Mesenchymal stem cell (in vitro differentiated cells and primary cell): Measurements from ENCODE around the gene SFSWAP.

Source experiments
- DNase-seq: peaks from one replicate; pipeline ENCODE4 v3.0.0-alpha.2; 2013
- H2AFZ ChIP-seq: one replicate; pipeline ENCODE4 v1.6.1; 2013; ENCODE audit warnings: low read depth, mild to moderate bottlenecking, control low read depth, inconsistent platforms, low read length, moderate library complexity
- H2AK5ac ChIP-seq: 2 replicates; pipeline ENCODE4 v1.6.1; 2013; ENCODE audit warnings: low read length, moderate library complexity, mild to moderate bottlenecking, inconsistent platforms; ENCODE audit not compliant: severe bottlenecking
- H2BK120ac ChIP-seq: one replicate; pipeline ENCODE4 v1.6.1; 2013; ENCODE audit warnings: low read depth, mild to moderate bottlenecking, inconsistent platforms, low read length, moderate library complexity
- H2BK12ac ChIP-seq, 2 experiments: one replicate each; pipeline ENCODE4 v1.6.1; 2013; ENCODE audit warnings: inconsistent platforms in 2 of 2, low read length in 2 of 2, mild to moderate bottlenecking in 2 of 2, moderate library complexity in 2 of 2, control low read depth in 1 of 2
- H2BK15ac ChIP-seq: one replicate; pipeline ENCODE4 v1.6.1; 2013; ENCODE audit warnings: mild to moderate bottlenecking, low read depth, inconsistent platforms; ENCODE audit not compliant: poor library complexity, severe bottlenecking
- H2BK5ac ChIP-seq: 2 replicates; pipeline ENCODE4 v1.6.1; 2013; ENCODE audit warnings: low read depth, mild to moderate bottlenecking, low read length, control low read depth, inconsistent platforms; ENCODE audit not compliant: poor library complexity, severe bottlenecking
- H3K14ac ChIP-seq, 2 experiments: one replicate each; pipeline ENCODE4 v1.6.1; 2013; ENCODE audit warnings: inconsistent platforms in 2 of 2, low read length in 2 of 2, control low read depth in 1 of 2, mild to moderate bottlenecking in 1 of 2, moderate library complexity in 1 of 2
- H3K18ac ChIP-seq, 2 experiments: one replicate each; pipeline ENCODE4 v1.6.1; 2013; ENCODE audit warnings: inconsistent platforms in 2 of 2, low read length in 2 of 2, control low read depth in 1 of 2, low read depth in 1 of 2, mild to moderate bottlenecking in 1 of 2
- H3K23ac ChIP-seq, 2 experiments: one replicate each; pipeline ENCODE4 v1.6.1; 2013; ENCODE audit warnings: inconsistent platforms in 2 of 2, low read length in 2 of 2, mild to moderate bottlenecking in 2 of 2, moderate library complexity in 2 of 2, control low read depth in 1 of 2
- H3K27ac ChIP-seq: 2 replicates; pipeline ENCODE4 v1.5.1; 2013; ENCODE audit warnings: mild to moderate bottlenecking, moderate library complexity, low read length, control low read depth, inconsistent platforms; ENCODE audit not compliant: poor library complexity, severe bottlenecking
- H3K27me3 ChIP-seq, 2 experiments: 2 replicates each; pipeline versions ENCODE4 v1.6.1 to v1.7.0; 2013; ENCODE audit warnings: low read length in 2 of 2, mild to moderate bottlenecking in 2 of 2, moderate library complexity in 2 of 2, control low read depth in 1 of 2, inconsistent platforms in 1 of 2; ENCODE audit not compliant: control insufficient read depth in 1 of 2, insufficient read depth in 1 of 2
- H3K36me3 ChIP-seq, 2 experiments: 2 replicates each; pipeline versions ENCODE4 v1.6.1 to v1.7.0; 2013; ENCODE audit warnings: low read length in 2 of 2, control low read depth in 1 of 2, inconsistent platforms in 1 of 2, low read depth in 1 of 2, mild to moderate bottlenecking in 1 of 2; ENCODE audit not compliant: insufficient read depth in 2 of 2, control insufficient read depth in 1 of 2
- H3K4ac ChIP-seq, 2 experiments: one replicate each; pipeline ENCODE4 v1.6.1; 2013; ENCODE audit warnings: inconsistent platforms in 2 of 2, low read length in 2 of 2, mild to moderate bottlenecking in 2 of 2, moderate library complexity in 2 of 2, control low read depth in 1 of 2, low read depth in 1 of 2
- H3K4me1 ChIP-seq: 2 replicates; pipeline ENCODE4 v1.6.1; 2013; ENCODE audit warnings: low read depth, low read length, control low read depth; ENCODE audit not compliant: control insufficient read depth, insufficient read depth
- H3K4me2 ChIP-seq: 2 replicates; pipeline ENCODE4 v1.6.1; 2013; ENCODE audit warnings: low read length, mild to moderate bottlenecking, inconsistent platforms; ENCODE audit not compliant: poor library complexity, severe bottlenecking
- H3K4me3 ChIP-seq, 2 experiments: 2 replicates each; pipeline versions ENCODE4 v1.5.1 to v1.7.0; 2013; ENCODE audit warnings: low read length in 2 of 2, mild to moderate bottlenecking in 2 of 2, control low read depth in 1 of 2, low read depth in 1 of 2; ENCODE audit not compliant: insufficient read depth in 1 of 2
- H3K79me1 ChIP-seq: replicated peaks from 2 replicates; pipeline ENCODE4 v1.6.1; 2013; ENCODE audit warnings: mild to moderate bottlenecking, control low read depth, low read length, inconsistent platforms; ENCODE audit not compliant: poor library complexity, severe bottlenecking
- H3K9ac ChIP-seq: 2 replicates; pipeline ENCODE4 v1.7.0; 2013; ENCODE audit warnings: mild to moderate bottlenecking, low read length, moderate library complexity
- H3K9me3 ChIP-seq: 2 replicates; pipeline ENCODE4 v1.7.0; 2013; ENCODE audit warnings: mild to moderate bottlenecking, low read length; ENCODE audit not compliant: control insufficient read depth
- H4K8ac ChIP-seq: one replicate; pipeline ENCODE4 v1.6.1; 2013; ENCODE audit warnings: inconsistent platforms, mild to moderate bottlenecking, low read length, moderate library complexity
- H4K91ac ChIP-seq: one replicate; pipeline ENCODE4 v1.6.1; 2013; ENCODE audit warnings: mild to moderate bottlenecking, low read length, inconsistent platforms
- WGBS: methylation state at CpG from one replicate; pipeline ENCODE4 v1.1.7; 2013; ENCODE audit warnings: mixed read lengths; 5-methylcytosine and 5-hydroxymethylcytosine counted together

The SFSWAP gene

GRCh38 chr12:131831635-131832041, 120.7 kb downstream of the SFSWAP start:
- no peak overlapping the region for H4K8ac ChIP-seq
- WGBS, result 75% methylated on average over 15 of the region's 16 CpGs

DNA sequence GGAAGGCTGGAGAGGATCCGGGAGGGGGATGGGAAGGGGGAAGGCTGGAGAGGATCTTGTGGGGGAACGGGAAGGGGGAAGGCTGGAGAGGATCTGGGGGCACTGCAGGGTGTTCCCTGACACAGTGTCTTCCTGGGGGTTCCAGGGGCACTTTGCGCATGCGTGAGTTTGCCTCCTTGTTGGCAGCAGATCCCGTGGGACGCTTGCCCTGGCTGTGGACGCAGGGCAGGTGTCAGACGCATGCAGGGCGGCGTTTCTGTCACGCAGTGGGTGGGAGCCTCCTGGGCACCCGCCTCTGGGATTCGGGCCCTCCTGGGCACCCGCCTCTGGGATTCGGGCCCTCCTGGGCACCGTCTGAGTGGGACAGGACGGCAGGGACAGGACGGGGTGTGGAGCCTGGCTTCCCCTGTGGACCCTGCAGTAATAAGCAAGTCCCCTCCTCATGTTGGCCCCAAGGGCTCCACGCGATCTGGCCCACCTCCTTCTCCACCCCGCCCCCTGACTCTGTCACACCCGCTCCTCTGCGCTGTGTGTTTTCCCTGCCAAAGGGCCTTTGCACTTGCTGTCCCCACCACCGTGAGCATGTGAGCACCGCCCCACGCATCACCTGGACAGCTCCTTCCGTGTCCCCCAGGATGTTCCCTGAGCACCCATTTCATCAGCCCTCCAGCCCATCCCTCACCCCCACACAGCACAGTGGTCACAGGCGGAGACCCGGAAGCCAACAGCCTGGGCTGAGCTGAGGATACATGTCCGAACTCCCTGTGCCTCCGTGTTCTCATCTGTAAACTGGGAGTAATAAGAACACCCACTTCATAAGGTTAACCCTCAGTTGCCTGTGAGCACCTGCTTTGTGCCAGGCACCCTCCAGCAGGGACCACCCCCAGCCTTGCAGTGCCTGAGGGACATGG, 121.7 kb downstream of the SFSWAP start:
- Histone ChIP-seq H3K4me2 (no peak overlapping the region), H3K27ac (no peak overlapping the region), H3K9me3 (no peaks in the 10 kb centered on the region), H3K4me1 (peaks cover 41% of the 10 kb centered on the region), H3K14ac (peak overlapping the region in 1 of 2 experiments; percentile 49), H2BK15ac (no peak overlapping the region), H3K27me3 (peaks cover 0 to 25% of the 10 kb centered on the region in 2 experiments), H4K91ac (peak overlapping the region; percentile 82), H2BK12ac (peak overlapping the region in 1 of 2 experiments; percentile 32), H3K36me3 (no peaks in the 10 kb centered on the region), H3K9ac (peak overlapping the region; percentile 81), H2BK5ac (no peak overlapping the region), H3K79me1 (no peaks in the 10 kb centered on the region), H3K4me3 (peak overlapping the region; percentile 15 to 80), H3K4ac (no peak overlapping the region), H2AK5ac (no peak overlapping the region), H3K18ac (no peak overlapping the region), H2BK120ac (no peak overlapping the region), H4K8ac (no peak overlapping the region), H3K23ac (no peak overlapping the region), H2AFZ (no peak overlapping the region)
- 80% methylated on average over 31 of the region's 31 CpGs for WGBS
- DNase-seq, result no peak

More at GRCh38 chr12:131831635-131832041, 120.7 kb downstream of the SFSWAP start:
- Histone ChIP-seq H3K4me2 (no peak overlapping the region), H3K4me1 (peaks cover 39% of the 10 kb centered on the region), H3K18ac (no peak overlapping the region), H2BK5ac (no peak overlapping the region), H2BK120ac (no peak overlapping the region), H2AFZ (no peak overlapping the region), H3K27ac (no peak overlapping the region), H3K23ac (no peak overlapping the region), H3K9me3 (no peaks in the 10 kb centered on the region), H3K4me3 (peak overlapping the region in 1 of 2 experiments; percentile 88), H2BK15ac (no peak overlapping the region), H3K36me3 (no peaks in the 10 kb centered on the region), H3K4ac (no peak overlapping the region), H3K14ac (no peak overlapping the region), H3K9ac (peak overlapping the region; percentile 89), H3K27me3 (peaks cover 0 to 29% of the 10 kb centered on the region in 2 experiments), H4K91ac (no peak overlapping the region), H2BK12ac (no peak overlapping the region), H2AK5ac (no peak overlapping the region), H3K79me1 (no peaks in the 10 kb centered on the region)
- no peak for DNase-seq

GRCh38 chr12:131833288-131833895, 122.5 kb downstream of the SFSWAP start:
- DNase-seq, result no peak
- H3K4me2 ChIP-seq, result no peak overlapping the region
- H4K91ac ChIP-seq, result no peak overlapping the region
- no peak overlapping the region for H2BK120ac ChIP-seq
- no peak overlapping the region for H3K4ac ChIP-seq
- H3K27ac ChIP-seq, result no peak overlapping the region
- H2AK5ac ChIP-seq, result no peak overlapping the region
- no peaks in the 10 kb centered on the region for H3K79me1 ChIP-seq
- no peak overlapping the region for H4K8ac ChIP-seq
- H3K9me3 ChIP-seq, result no peaks in the 10 kb centered on the region
- no peak overlapping the region for H2BK15ac ChIP-seq
- no peak overlapping the region for H3K4me3 ChIP-seq
- peaks cover 36% of the 10 kb centered on the region for H3K4me1 ChIP-seq
- no peak overlapping the region for H3K14ac ChIP-seq
- H3K18ac ChIP-seq, result no peak overlapping the region
- WGBS, result 93% methylated on average over 23 of the region's 23 CpGs
- H3K9ac ChIP-seq, result peak overlapping the region; percentile 81
- H3K23ac ChIP-seq, result no peak overlapping the region
- no peaks in the 10 kb centered on the region for H3K36me3 ChIP-seq
- no peak overlapping the region for H2BK5ac ChIP-seq
- peaks cover 0 to 23% of the 10 kb centered on the region in 2 experiments for H3K27me3 ChIP-seq
- no peak overlapping the region for H2AFZ ChIP-seq
- H2BK12ac ChIP-seq, result no peak overlapping the region
